GM12875 (cell line): ENCODE measurements around the gene UNC13B.

Experiments used
- H3K4me3 ChIP-seq: one replicate; pipeline ENCODE4 v1.5.1; 2011; ENCODE audit warnings: low read depth, low read length, control low read depth
- TF ChIP-seq, protein P1 (sequence below): IDR thresholded peaks from 2 replicates; pipeline ENCODE4 v1.5.1; 2011; ENCODE audit warnings: low read depth, mild to moderate bottlenecking, control low read depth, inconsistent platforms, low read length, moderate library complexity, borderline replicate concordance; ENCODE audit not compliant: insufficient read depth

UNC13B gene

DNA sequence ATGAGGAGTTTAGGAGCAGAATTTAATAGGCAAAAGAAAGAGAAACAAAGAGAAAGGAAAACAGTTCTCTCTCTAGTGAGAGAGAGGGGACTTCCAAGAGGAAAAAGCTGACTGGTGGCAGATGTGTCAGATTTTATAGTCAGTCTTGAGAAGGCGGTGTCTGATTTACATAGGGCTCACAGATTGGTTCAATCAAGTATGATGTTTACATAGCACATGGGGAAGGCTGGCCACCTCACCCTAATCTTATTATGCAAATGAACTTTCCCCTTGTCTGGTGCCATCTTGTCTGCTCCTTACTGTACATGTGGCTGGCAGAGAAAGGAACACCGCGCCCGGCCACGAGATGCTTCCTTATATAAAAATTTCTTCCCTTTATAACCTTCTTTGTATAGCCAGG is 24.7 kb downstream of the UNC13B start:
- H3K4me3 ChIP-seq: no peak overlapping the region
- TF ChIP-seq, protein P1, sequence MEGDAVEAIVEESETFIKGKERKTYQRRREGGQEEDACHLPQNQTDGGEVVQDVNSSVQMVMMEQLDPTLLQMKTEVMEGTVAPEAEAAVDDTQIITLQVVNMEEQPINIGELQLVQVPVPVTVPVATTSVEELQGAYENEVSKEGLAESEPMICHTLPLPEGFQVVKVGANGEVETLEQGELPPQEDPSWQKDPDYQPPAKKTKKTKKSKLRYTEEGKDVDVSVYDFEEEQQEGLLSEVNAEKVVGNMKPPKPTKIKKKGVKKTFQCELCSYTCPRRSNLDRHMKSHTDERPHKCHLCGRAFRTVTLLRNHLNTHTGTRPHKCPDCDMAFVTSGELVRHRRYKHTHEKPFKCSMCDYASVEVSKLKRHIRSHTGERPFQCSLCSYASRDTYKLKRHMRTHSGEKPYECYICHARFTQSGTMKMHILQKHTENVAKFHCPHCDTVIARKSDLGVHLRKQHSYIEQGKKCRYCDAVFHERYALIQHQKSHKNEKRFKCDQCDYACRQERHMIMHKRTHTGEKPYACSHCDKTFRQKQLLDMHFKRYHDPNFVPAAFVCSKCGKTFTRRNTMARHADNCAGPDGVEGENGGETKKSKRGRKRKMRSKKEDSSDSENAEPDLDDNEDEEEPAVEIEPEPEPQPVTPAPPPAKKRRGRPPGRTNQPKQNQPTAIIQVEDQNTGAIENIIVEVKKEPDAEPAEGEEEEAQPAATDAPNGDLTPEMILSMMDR: no peak

DNA sequence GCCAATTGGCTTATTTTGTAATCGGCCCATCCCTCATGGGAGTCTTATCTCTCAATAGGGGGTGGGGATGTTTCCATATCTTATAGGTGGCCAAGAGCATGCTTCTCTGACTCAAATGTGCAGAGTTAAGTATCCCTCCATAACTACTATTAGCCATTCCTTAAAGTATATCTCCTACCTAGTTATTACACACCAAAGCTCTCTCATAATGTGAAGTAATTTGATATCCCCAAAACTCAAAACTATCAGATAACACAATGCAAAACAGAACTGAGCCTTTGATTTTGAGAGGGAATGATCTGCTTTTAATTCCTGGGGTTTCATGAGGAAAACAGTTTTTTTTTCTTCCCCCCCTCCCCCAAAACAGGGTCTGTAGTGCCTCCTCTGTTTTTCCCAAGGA is 28.4 kb downstream of the UNC13B start:
- TF ChIP-seq, protein P1: no peak
- no peak overlapping the region for H3K4me3 ChIP-seq

DNA sequence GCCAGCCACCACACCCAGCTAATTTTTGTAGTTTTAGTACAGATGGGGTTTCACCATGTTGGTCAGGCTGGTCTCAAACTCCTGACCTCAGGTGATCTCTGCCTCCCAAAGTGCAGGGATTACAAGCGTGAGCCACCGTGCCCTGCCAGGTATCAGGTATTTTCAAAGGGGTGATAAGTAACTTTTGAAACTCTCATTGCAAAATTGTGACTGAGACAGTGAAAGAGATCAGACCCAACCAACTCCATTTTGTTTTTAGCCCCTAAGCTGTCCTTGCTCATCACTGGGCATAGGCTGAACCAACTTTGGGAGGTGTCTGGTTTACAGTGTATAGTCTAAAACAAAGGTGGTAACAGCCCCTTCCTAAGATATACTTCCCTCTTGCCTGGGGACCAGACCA is 29.3 kb downstream of the UNC13B start:
- TF ChIP-seq, protein P1: no peak
- H3K4me3 ChIP-seq: no peak overlapping the region

DNA sequence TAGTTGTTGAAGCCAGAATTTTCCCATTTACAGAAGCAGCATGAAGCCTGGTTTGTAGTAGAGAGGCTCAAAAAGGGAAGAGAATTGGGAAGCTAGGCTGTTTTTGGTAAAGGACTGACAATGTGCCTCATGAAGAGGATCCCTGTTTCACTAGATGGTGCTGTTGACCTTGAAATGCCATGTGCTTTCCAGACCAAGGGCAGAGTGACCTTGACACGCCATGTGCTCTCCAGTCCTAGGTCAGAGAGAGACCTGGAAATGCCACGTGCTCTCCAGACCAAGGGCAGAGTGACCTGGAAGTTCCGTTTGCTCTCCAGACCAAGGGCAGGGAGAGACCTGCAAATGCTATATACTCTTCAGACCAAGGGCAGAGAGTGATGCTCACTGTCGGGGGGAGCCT is 32.0 kb downstream of the UNC13B start:
- TF ChIP-seq, protein P1: no peak
- no peak overlapping the region for H3K4me3 ChIP-seq

DNA sequence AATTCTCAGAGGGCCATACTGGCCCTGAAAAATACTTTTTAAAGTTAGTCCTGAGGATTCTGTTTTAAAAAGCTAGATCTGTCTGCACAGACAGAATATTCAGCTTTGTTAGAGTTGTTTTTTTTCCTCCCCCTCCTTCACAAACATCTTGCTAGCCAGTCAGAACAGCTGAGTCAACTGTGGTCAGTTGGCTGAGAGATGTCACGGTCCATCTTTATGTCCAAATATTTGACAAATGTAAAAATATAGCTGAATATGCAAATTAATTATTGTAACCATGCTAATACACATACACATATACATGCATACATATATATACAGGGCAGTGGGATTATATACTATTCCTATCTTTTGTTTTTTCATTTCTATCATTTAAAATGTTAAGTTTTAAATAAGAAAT is 33.9 kb downstream of the UNC13B start:
- TF ChIP-seq, protein P1: no peak
- no peak overlapping the region for H3K4me3 ChIP-seq

DNA sequence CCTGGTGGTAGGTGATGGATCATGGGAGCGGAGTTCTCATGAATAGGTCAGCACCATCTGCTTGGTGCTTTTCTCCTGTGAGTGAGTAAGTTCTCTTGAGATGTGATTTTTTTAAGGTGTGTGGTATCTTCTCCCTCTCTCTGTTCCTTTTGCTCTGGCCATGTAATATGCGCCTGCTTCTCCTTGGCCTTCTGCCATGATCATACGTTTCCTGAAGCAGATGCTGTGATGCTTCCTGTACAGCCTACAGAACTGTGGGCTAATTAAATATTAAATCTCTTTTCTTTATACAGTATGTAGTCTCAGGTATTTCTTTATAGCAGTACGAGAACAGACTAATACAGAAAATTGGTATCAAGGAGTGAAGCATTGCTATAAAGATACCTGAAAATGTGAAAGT is 36.4 kb downstream of the UNC13B start:
- no peak overlapping the region for H3K4me3 ChIP-seq
- TF ChIP-seq, protein P1: no peak

DNA sequence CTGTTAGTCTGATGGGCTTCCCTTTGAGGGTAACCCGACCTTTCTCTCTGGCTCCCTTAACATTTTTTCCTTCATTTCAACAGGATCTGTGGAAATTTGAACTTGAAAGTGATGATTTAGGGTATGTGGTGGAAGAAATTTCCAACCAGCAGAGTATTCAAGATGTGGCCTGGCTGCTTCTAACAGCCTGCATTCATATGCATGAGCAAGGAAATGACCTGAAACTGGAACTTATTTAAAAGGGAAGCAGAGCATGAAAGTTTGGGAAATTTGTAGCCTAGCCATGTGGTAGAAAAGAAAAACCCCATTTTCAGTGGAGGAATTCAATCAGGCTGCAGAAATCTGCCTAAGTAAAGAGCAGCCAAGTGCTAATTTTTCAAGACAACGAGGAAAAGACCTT is 41.7 kb downstream of the UNC13B start:
- TF ChIP-seq, protein P1: no peak
- H3K4me3 ChIP-seq: no peak overlapping the region
